GM08714 (cell line): ENCODE data around the gene THYN1.

Experiments
- H3K4me3 ChIP-seq: fragments of 200-500 bp; sonication (Bioruptor generic); 2 replicates; pipeline ENCODE4 v1.5.1; 2014; ENCODE audit warnings: mild to moderate bottlenecking, low read length, inconsistent platforms
- ZNF274 ChIP-seq: IDR thresholded peaks from 2 replicates; pipeline ENCODE4 v1.6.1; 2012; ENCODE audit warnings: mild to moderate bottlenecking, low read depth, low read length

THYN1 gene

GRCh38 chr11:134246100-134246499 lies 7.1 kb downstream of the THYN1 start:
- TF ChIP-seq ZNF274 = no peak
- H3K4me3 ChIP-seq = no peak overlapping the region

GRCh38 chr11:134245434-134245833 lies 7.7 kb downstream of the THYN1 start:
- TF ChIP-seq ZNF274 = no peak
- H3K4me3 ChIP-seq = no peak overlapping the region

- no peak for TF ChIP-seq ZNF274
- no peak overlapping the region for H3K4me3 ChIP-seq
These were observed 8.6 kb downstream of the THYN1 start for GRCh38 chr11:134244593-134244992.

DNA sequence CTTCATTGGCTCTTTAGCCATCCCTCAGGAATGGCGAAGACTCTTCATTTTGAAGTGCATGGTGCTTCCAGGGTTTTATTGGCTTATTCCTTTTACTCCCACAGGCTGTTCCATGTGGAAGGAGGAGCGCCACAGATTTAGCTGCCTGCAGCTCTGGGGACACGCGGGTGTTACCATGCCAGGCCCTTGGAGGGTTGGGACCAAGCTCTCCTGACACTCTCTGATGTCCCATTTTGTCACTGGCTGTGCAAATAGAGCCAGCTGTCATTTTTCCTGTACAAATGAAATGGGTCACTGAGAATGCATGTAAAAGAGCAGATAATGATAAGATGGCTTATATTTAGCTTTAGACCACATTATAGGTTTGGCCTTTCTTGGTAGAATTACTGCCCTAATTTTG lies 9.2 kb downstream of the THYN1 start:
- TF ChIP-seq ZNF274 = no peak
- no peak overlapping the region for H3K4me3 ChIP-seq

DNA sequence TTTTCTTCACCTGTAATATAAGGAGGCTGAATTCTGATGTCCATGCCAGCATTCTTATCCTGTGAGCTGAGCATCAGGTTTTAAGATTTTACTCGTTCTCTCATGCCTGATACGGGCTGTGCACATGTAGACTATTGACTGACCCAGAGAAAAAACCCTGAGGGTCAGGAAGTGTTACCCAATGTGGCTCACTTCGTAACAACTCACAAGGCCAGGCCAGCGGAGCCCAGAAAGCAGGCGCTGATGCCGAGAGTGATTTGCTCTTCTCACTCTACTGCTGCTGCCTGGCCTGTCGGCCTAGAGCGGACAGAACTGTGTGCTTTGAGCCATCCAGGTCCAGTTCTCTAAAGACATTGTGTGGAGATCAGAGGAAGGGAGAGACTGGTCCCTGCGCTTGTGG lies 10.8 kb downstream of the THYN1 start:
- TF ChIP-seq ZNF274 = no peak
- H3K4me3 ChIP-seq = no peak overlapping the region

DNA sequence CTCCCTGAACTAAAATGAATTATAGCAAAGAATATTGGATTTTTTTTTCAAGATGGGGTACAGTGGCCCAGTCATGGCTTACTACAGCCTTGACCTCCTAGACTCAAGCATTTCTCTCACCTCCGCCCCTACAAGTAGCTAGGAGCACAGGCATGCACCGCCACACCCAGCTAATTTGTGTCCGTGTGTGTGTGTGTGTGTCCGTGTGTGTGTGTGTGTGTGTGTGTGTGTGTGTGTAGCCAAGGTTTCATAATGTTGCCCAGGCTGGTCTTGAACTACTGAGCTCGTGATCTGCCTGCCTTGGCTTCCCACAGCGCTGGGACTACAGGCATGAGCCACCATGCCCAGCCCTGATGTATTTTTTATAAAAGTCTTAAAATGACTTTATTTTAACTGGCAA lies 12.6 kb downstream of the THYN1 start:
- H3K4me3 ChIP-seq = no peak overlapping the region
- no peak for TF ChIP-seq ZNF274

GRCh38 chr11:134238956-134239355 lies 14.2 kb downstream of the THYN1 start:
- TF ChIP-seq ZNF274 = no peak

DNA sequence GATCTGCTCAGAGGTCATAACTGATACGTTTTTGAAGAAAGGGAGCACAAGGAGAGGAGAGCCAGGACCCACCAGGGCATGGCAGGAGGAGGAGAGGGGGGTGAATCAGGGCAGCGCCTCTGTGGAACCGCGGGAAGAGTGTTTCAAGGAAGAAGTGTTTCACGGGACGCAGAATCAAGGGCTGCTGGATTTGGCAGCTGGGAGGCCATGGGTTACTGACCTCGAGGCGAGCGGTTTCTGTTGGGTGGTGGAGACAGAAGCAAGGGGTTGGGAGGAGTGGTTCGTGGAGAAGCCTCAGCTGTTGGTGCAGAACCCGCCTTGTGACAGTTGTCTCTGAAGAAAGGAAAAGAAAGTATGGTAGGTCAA lies 15.6 kb downstream of the THYN1 start:
- TF ChIP-seq ZNF274 = no peak
- no peak overlapping the region for H3K4me3 ChIP-seq

More at GRCh38 chr11:134238956-134239355, 14.2 kb downstream of the THYN1 start:
- H3K4me3 ChIP-seq = no peak overlapping the region

DNA sequence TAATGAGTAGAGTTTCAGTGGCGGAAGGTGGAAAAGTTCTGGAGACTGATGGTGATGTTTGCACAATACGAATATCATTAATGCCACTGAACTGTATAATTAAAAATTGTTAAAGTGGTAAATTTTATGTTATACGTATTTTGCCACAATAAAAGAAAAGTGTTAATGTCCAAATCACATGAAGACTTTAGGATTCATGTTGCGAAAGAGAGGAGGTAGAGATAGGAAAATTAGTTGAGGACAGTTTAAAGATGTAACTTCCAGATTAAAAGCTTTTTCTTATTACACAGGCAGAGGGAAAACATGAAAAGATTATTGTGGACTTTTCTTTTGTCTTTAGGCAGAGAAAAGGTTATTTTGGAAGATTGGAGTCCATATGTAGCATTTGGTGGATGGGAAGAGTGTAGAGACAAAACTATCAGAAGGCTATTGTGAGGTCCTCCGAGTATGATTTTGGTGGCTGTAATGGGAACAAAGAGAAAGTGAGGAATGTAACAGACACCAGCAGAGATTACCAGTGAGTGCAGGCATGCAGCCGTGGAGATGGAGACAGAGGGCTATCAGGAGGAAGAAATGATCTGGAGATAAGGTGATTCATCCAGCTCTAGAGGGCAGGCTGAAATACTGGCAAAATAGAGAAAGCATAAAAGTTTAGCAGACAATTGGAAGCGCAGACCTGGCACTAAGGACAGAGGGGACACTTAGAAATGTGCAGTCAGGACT lies 16.2 kb downstream of the THYN1 start:
- TF ChIP-seq ZNF274 = no peak
- no peak overlapping the region for H3K4me3 ChIP-seq

DNA sequence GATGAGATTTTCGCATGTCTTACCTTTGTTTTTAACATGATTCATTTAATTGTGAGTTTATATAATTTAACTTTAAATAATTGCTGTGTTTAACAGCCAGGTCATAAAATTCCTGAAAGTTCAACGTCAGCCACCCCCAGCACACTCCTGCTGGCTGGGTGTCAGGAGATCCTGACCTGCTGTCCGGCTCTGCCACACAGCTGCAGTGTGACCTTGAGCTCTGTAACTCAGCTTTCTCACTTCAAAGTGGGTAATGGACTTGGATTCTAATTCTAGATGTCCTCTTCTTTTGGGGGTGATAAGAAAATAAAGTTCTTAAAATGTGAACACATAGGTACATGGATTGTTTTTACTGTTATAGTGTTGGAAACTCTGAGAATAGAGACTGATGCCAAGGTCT lies 17.8 kb downstream of the THYN1 start:
- TF ChIP-seq ZNF274 = no peak
- H3K4me3 ChIP-seq = no peak overlapping the region

- TF ChIP-seq ZNF274 = no peak
- no peak overlapping the region for H3K4me3 ChIP-seq
These were observed 19.4 kb downstream of the THYN1 start for GRCh38 chr11:134233729-134234179.

DNA sequence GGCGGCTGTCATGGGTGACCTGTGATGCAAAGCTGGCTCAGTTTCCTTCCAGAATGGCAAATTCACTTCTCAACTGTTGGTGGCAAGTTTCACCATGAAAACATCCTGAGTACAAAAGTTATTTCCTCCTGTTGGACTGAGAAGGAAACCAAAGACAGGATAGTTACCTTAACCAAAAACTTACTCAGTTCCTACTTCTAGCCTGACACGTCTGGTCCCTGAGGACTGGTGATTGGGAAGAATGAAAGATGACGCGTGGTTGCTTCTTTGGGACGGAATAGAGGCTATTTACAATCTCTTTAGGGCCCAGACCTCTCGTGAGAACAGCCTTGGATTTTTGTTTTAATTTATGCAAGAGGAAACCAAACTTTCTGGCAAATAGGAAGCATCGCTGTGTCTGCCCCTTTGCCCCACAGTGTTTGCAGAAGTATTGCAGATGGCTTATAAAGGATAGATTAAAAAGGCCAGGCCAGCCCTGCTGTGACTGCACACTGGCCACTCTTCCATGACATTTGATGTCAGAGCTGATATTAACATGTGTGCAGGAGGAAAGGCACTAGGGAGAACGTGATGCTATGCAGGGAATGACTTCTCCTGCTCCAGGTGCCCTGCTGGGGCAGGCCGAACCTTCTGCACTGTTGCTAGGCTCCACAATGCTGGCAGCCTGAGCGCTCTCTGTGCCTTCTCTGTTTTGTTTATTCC lies 21.0 kb downstream of the THYN1 start:
- no peak overlapping the region for H3K4me3 ChIP-seq
- no peak for TF ChIP-seq ZNF274

DNA sequence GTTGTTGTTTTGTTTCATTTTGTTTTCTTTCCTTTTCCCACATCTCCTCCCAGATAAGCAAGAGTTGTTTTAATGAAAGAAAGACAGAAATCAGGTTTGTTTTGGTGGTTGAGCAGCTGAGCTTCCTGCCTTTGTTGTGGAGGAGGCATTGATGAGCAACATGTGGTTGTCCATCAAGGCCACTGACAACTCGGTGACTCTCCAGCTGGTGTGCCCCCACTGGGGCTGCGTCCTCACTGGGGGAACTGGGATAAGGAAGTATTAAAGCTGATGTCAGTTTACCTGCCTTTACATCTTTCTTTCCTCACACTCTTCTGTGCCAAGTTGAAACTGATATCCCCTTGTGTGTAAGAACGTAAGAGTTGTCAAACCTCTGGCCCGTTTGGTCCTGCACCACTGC lies 22.8 kb downstream of the THYN1 start:
- no peak for TF ChIP-seq ZNF274
- H3K4me3 ChIP-seq = no peak overlapping the region

DNA sequence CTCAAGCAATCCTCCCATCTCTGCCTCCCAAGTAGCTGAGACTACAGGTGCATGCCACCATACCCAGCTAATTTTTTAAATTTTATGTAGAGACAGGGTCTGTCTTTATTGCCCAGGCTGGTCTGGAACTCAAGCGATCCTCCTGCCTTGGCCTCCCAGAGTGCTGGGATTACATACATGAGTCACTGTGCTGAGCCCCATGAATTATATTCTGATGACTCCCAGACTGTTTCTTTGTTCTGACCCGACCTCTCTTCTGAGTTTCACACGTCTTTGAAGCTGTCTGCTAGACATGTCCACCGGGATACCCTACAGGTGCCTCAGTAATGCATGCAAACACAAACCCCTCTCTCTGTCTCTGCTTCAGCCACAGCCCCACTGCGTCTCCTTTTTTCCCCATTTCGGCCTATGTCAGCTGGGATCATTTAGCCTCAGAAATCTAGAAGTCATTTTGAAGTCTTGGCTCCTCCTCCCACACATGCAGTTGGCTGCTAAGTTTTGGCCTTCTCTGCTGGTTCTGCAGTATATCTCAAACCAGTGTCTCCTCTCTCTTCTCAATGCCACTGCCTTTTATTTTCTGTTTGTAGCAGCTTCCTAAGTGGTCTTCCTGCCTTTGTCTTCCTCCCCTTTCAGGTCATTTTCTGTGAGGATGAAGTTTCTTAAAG lies 23.9 kb downstream of the THYN1 start:
- no peak overlapping the region for H3K4me3 ChIP-seq
- TF ChIP-seq ZNF274 = no peak

GRCh38 chr11:134228625-134229024 lies 24.5 kb downstream of the THYN1 start:
- H3K4me3 ChIP-seq = no peak overlapping the region
- no peak for TF ChIP-seq ZNF274

DNA sequence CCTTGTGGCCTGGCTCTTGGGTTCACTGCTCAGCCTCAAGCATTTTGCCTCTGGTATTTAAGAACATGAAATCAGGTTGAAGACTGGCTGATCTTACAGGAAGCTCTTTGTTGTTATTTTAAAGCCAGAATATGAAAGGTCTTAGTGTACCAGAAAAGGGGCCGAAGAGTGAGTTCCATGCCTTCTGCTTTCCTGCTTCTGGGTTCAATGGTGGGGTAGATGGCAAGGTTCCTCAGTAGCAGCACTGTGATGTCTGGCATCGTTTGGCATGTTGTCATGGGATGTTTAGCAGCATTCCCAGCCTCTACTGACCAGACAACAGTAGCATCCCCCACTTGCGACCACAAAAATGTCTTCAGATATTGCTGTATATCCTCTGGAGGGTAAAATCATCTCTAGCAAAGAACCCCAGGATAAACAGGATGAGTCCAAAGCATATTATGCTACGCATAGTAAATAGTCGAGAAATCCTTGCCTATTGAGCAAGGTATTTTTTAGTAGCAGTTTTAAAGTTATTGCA lies 26.3 kb downstream of the THYN1 start:
- H3K4me3 ChIP-seq = no peak overlapping the region
- TF ChIP-seq ZNF274 = no peak
